GM12875 (cell line): ENCODE data around the gene CD33.

Experiments
- H3K4me3 ChIP-seq: one replicate; pipeline ENCODE4 v1.5.1; 2011; ENCODE audit warnings: low read depth, low read length, control low read depth
- CTCF ChIP-seq: IDR thresholded peaks from 2 replicates; pipeline ENCODE4 v1.5.1; 2011; ENCODE audit warnings: low read depth, mild to moderate bottlenecking, control low read depth, inconsistent platforms, low read length, moderate library complexity, borderline replicate concordance; ENCODE audit not compliant: insufficient read depth

The CD33 gene

GRCh38 chr19:51258165-51259160, 33.6 kb downstream of the CD33 start:
- no peak overlapping the region for H3K4me3 ChIP-seq
- no peak for TF ChIP-seq CTCF

- peak; percentile 75; the same call in 1 of the 2 replicates for TF ChIP-seq CTCF
- H3K4me3 ChIP-seq = no peak overlapping the region
Observed at GRCh38 chr19:51259348-51260245, 34.7 kb downstream of the CD33 start.

GRCh38 chr19:51263808-51264207, 38.9 kb downstream of the CD33 start:
- TF ChIP-seq CTCF = no peak
- no peak overlapping the region for H3K4me3 ChIP-seq

GRCh38 chr19:51271067-51271466, 46.2 kb downstream of the CD33 start:
- no peak overlapping the region for H3K4me3 ChIP-seq
- no peak for TF ChIP-seq CTCF

GRCh38 chr19:51272183-51272810, 47.4 kb downstream of the CD33 start:
- no peak overlapping the region for H3K4me3 ChIP-seq
- no peak for TF ChIP-seq CTCF

GRCh38 chr19:51274049-51274770, 49.3 kb downstream of the CD33 start:
- no peak overlapping the region for H3K4me3 ChIP-seq
- TF ChIP-seq CTCF = no peak
